HepG2 (cell line): ENCODE results near the gene NOXO1. TPM values are rescaled to one million over a fixed set of nuclear protein-coding genes. Genes with fewer than 3 reads are reported as not detected.

ENCODE experiments used
- AGO2 ChIP-seq: fragments of 200-400 bp; formaldehyde crosslinking; optimal IDR thresholded peaks from 2 replicates; pipeline ENCODE3; 2017; ENCODE audit warnings: mild to moderate bottlenecking, low read depth, low read length, moderate library complexity
- BHLHE40 ChIP-seq: IDR thresholded peaks from 2 replicates; pipeline ENCODE4 v1.6.1; 2011; ENCODE audit warnings: low read length, improper control_type of control experiment
- CTCF ChIP-seq: sonication (generic); formaldehyde crosslinking; IDR thresholded peaks from 2 replicates; pipeline ENCODE4 v1.5.0; 2020; ENCODE audit warnings: mild to moderate bottlenecking, missing genetic modification reagents, moderate library complexity
- GATAD2A ChIP-seq: IDR thresholded peaks from 2 replicates; pipeline ENCODE4 v1.6.1; 2016
- JUND ChIP-seq: sonication (generic); formaldehyde crosslinking; IDR thresholded peaks from 2 replicates; pipeline ENCODE4 v1.8.0; 2022; ENCODE audit warnings: mild to moderate bottlenecking, missing genetic modification reagents
- KDM2A ChIP-seq: sonication (generic); formaldehyde crosslinking; IDR thresholded peaks from 2 replicates; pipeline ENCODE4 v1.4.0; 2020; ENCODE audit warnings: low read depth, missing genetic modification reagents, borderline replicate concordance
- MYC ChIP-seq: sonication (generic); formaldehyde crosslinking; IDR thresholded peaks from 2 replicates; pipeline ENCODE4 v1.9.0; 2021; ENCODE audit warnings: missing genetic modification reagents, borderline replicate concordance
- NFE2L2 ChIP-seq: fragments of 150-350 bp; IDR thresholded peaks from 2 replicates; pipeline ENCODE4 v1.6.1; 2014; ENCODE audit warnings: low read length
- NR2F1 ChIP-seq, 2 experiments: fragments of 450-650 bp in 1 of 2; formaldehyde crosslinking in 1 of 2; IDR thresholded peaks; 2 replicates each; pipeline versions ENCODE4 v1.5.0 to v1.6.1; 2016 to 2020; ENCODE audit warnings: mild to moderate bottlenecking in 1 of 2, missing compliant biosample characterization in 1 of 2, missing genetic modification reagents in 1 of 2, moderate library complexity in 1 of 2
- NRL ChIP-seq: sonication (generic); formaldehyde crosslinking; IDR thresholded peaks from 2 replicates; pipeline ENCODE4 v1.5.0; 2020; ENCODE audit warnings: missing genetic modification reagents, mild to moderate bottlenecking, moderate library complexity, borderline replicate concordance
- PLRG1 ChIP-seq: fragments of 450-650 bp; conservative IDR thresholded peaks from 2 replicates; pipeline ENCODE4 v1.6.1; 2016
- TBX2 ChIP-seq: sonication (generic); formaldehyde crosslinking; IDR thresholded peaks from 2 replicates; pipeline ENCODE4 v1.5.0; 2020; ENCODE audit warnings: missing genetic modification reagents, mild to moderate bottlenecking, borderline replicate concordance
- UBTF ChIP-seq: sonication (generic); formaldehyde crosslinking; IDR thresholded peaks from 2 replicates; pipeline ENCODE4 v1.4.0; 2020; ENCODE audit warnings: mild to moderate bottlenecking, missing genetic modification reagents
- ZEB1 ChIP-seq: IDR thresholded peaks from 2 replicates; pipeline ENCODE4 v1.6.1; 2012; ENCODE audit warnings: mild to moderate bottlenecking, low read depth, inconsistent platforms; ENCODE audit not compliant: insufficient replicate concordance
- ZFX ChIP-seq: sonication (generic); formaldehyde crosslinking; IDR thresholded peaks from 2 replicates; pipeline ENCODE4 v1.4.0; 2020; ENCODE audit warnings: mild to moderate bottlenecking, low read depth, missing genetic modification reagents, moderate library complexity
- ZNF253 ChIP-seq: sonication (generic); formaldehyde crosslinking; IDR thresholded peaks from 2 replicates; pipeline ENCODE4 v1.8.0; 2022; ENCODE audit warnings: mild to moderate bottlenecking, missing genetic modification reagents, borderline replicate concordance
- ZNF33A ChIP-seq: sonication (generic); formaldehyde crosslinking; IDR thresholded peaks from 2 replicates; pipeline ENCODE4 v1.5.1; 2020; ENCODE audit warnings: missing genetic modification reagents, mild to moderate bottlenecking, moderate library complexity, borderline replicate concordance
- ZNF501 ChIP-seq: sonication (generic); formaldehyde crosslinking; IDR thresholded peaks from 2 replicates; pipeline ENCODE4 v1.5.1; 2020; ENCODE audit warnings: mild to moderate bottlenecking, moderate library complexity, missing genetic modification reagents
- ZNF543 ChIP-seq: sonication (generic); formaldehyde crosslinking; IDR thresholded peaks from 2 replicates; pipeline ENCODE4 v1.4.0; 2020; ENCODE audit warnings: mild to moderate bottlenecking, missing genetic modification reagents
- ZNF563 ChIP-seq: sonication (generic); formaldehyde crosslinking; IDR thresholded peaks from 2 replicates; pipeline ENCODE4 v1.8.0; 2022; ENCODE audit warnings: mild to moderate bottlenecking, moderate library complexity, missing genetic modification reagents
- ZNF790 ChIP-seq: sonication (generic); formaldehyde crosslinking; IDR thresholded peaks from 2 replicates; pipeline ENCODE4 v1.8.0; 2022; ENCODE audit warnings: missing genetic modification reagents, mild to moderate bottlenecking, borderline replicate concordance
- polyA plus RNA-seq, 8 experiments: library from polyadenylated mRNA; depleted of rRNA in 3 of 8; stranded (reverse) in 7 of 8; unstranded in 1 of 8; fragments of >200 nt; fragmentation: Illumina TruSeq in 4 of 8; extraction: Trizol in 4 of 8; gene quantifications; 2 replicates each; pipeline versions ENCODE4 v1.2.1 to v1.2.3, GENCODE V29; 2011 to 2016; ENCODE audit warnings: low read depth in 4 of 8, missing spikeins in 1 of 8, mixed read lengths in 1 of 8; ENCODE audit not compliant: insufficient read depth in 1 of 8
- total RNA-seq, 5 experiments: library from RNA; depleted of rRNA; stranded (reverse); fragments of >200 nt; fragmentation: Illumina TruSeq; extraction: Trizol; gene quantifications; 2 replicates each; pipeline ENCODE4 v1.2.3, GENCODE V29; 2016; ENCODE audit warnings: low read depth in 1 of 5
- TF ChIP-seq, protein P1 (sequence below): sonication (generic); formaldehyde crosslinking; IDR thresholded peaks from 2 replicates; pipeline ENCODE4 v1.4.0; 2020; ENCODE audit warnings: mild to moderate bottlenecking, missing genetic modification reagents

Gene NOXO1
- total and polyA plus RNA-seq, 2 of the 13 experiments (the other 11 are each of a cell fraction or from before 2014, with no cell fraction given): 0.69 to 1.4 TPM

DNA sequence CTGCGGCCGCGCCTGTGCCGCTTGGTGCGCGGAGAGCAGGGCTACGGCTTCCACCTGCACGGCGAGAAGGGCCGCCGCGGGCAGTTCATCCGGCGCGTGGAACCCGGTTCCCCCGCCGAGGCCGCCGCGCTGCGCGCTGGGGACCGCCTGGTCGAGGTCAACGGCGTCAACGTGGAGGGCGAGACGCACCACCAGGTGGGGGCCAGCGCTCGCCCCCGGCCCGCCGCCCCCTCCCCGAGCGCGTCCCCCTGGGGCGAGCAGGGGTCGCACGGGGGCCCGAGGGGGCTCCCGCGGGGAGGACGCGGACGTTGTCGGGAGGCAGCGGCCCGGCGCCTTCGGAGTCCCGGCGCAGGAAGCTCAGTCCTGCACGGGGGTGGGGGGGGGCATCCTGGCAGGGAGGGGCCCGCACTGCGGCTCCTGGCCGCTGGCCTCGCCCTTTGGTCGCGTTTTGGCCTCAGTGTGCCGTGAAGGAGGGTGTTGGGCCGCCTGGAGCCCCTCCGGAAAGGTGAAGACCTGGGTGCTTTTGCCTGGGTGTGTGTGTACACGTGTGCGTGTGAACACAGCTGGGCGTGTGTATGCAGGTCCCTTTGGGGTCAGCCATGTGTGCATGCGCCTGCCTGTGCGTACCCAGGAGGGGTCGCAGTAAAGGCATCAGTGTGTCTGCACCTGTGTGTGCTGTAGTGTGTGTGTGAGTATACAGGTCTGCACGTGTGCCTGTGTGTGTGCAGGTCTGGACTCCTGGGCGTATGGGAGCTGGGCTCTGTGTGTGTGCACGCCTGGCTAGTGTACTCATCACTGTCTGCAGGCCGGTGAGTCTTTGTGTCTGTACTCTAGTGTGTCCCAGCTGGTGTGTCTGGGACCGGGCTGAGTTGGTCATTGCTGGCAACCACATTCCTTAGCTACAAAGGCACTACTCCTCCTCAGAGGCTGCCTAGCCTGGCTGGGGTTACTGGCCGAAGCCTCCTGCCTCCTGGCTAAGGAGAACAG, 46.0 kb upstream of the NOXO1 start (continued):
- no peak; the same call in 1 of the 2 replicates for TF ChIP-seq ZNF563 (CRISPR knock-in tag)
- TF ChIP-seq ZNF33A (CRISPR knock-in tag): no peak
- TF ChIP-seq NR2F1 (CRISPR knock-in tag; IDR thresholded peaks at IDR 0.05): 0 out of 4 replicates have a peak, but pooled peaks of 1 of the 2 experiments have one; percentile 21
- peak; percentile 56; the same call in 1 of the 2 replicates for TF ChIP-seq ZNF501 (CRISPR knock-in tag)
- TF ChIP-seq ZNF253 (CRISPR knock-in tag): 0 out of 2 replicates have a peak, but pooled peaks have one; percentile 50
- 0 out of 2 replicates have a peak, but pooled peaks have one; percentile 36 for TF ChIP-seq UBTF (CRISPR knock-in tag)
- TF ChIP-seq ZFX: 0 out of 2 replicates have a peak, but pooled peaks have one; percentile 6
- peak; percentile 43; the same call in 1 of the 2 replicates for TF ChIP-seq TBX2 (CRISPR knock-in tag)
- TF ChIP-seq ZNF790: peak; percentile 16; the same call in 1 of the 2 replicates
- TF ChIP-seq MYC (CRISPR knock-in tag): peak; percentile 76
- TF ChIP-seq ZEB1: peak; percentile 23
- peak; percentile 30; the same call in 1 of the 2 replicates for TF ChIP-seq BHLHE40
- no peak for TF ChIP-seq NFE2L2
- TF ChIP-seq, protein P1, sequence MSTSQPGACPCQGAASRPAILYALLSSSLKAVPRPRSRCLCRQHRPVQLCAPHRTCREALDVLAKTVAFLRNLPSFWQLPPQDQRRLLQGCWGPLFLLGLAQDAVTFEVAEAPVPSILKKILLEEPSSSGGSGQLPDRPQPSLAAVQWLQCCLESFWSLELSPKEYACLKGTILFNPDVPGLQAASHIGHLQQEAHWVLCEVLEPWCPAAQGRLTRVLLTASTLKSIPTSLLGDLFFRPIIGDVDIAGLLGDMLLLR (CRISPR knock-in tag): no peak; the same call in 1 of the 2 replicates
- TF ChIP-seq AGO2: peak; percentile 19
- peak; percentile 43; the same call in 1 of the 2 replicates for TF ChIP-seq JUND (CRISPR knock-in tag)
- no peak for TF ChIP-seq PLRG1
- peak; percentile 66 for TF ChIP-seq CTCF
- peak; percentile 49 for TF ChIP-seq KDM2A (CRISPR knock-in tag)
- no peak for TF ChIP-seq ZNF543 (CRISPR knock-in tag)
- peak; percentile 49 for TF ChIP-seq GATAD2A (CRISPR knock-in tag)
- TF ChIP-seq NRL (CRISPR knock-in tag): peak; percentile 51
